ENCODE measurements around the gene OLFML2B.
"Not testable (repeated sequence)": the region's sequence is repeated elsewhere in the genome, so short reads cannot be mapped to it uniquely, and the experiment has no call there.

DNA sequence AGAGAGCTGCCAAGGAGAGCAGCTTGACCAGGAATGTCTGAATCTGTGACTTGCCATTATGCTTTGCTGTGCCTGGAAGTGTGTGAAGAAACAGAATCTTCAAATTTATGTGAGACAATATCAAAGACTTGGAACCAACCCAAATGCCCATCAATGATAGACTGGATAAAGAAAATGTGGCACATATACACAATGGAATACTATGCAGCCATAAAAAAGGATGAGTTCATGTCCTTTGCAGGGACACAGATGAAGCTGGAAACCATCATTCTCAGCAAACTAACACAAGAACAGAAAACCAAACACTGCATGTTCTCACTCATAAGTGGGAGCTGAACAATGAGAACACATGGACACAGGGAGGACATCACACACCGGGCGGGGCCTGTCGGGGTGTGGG, 30.3 kb upstream of the OLFML2B start:
- not testable (repeated sequence) for TF ChIP-seq CTCF (conservative IDR thresholded peaks at IDR 0.05); EZH2 (IDR thresholded peaks at IDR 0.05; ENCODE audit: low read depth)

Data from PC-9 (cell line).